H1 (cell line): ENCODE measurements around the gene GPR150. TPM values are rescaled to one million over a fixed set of nuclear protein-coding genes. Genes with fewer than 3 reads are reported as not detected.
A peak's percentile ranks its signal among the peaks of the same experiment; 100 is the strongest.

Experiments
- EP300 ChIP-seq, 2 experiments: IDR thresholded peaks; 1 replicate in 1 of 2; 2 replicates in 1 of 2; pipeline ENCODE4 v1.6.1; 2011 to 2012; ENCODE audit warnings: low read depth in 2 of 2, low read length in 2 of 2, mild to moderate bottlenecking in 2 of 2, borderline replicate concordance in 1 of 2, inconsistent platforms in 1 of 2, moderate library complexity in 1 of 2
- GTF2F1 ChIP-seq: IDR thresholded peaks from 2 replicates; pipeline ENCODE4 v1.6.1; 2012; ENCODE audit warnings: low read depth, low read length, improper control_type of control experiment, borderline replicate concordance
- JUND ChIP-seq: IDR thresholded peaks from 2 replicates; pipeline ENCODE4 v1.6.1; 2011; ENCODE audit warnings: mild to moderate bottlenecking, improper control_type of control experiment, low read length
- SP4 ChIP-seq: IDR thresholded peaks from 2 replicates; pipeline ENCODE4 v1.6.1; 2012; ENCODE audit warnings: low read length, inconsistent platforms
- polyA plus RNA-seq, 7 experiments: library from polyadenylated mRNA; depleted of rRNA in 3 of 7; stranded (reverse) in 5 of 7; unstranded in 2 of 7; fragments of >200 nt in 5 of 7; fragments of 200-250 nt in 2 of 7; gene quantifications; 1 replicate in 5 of 7; 2 replicates in 1 of 7; 4 replicates in 1 of 7; pipeline versions ENCODE4 v1.2.1 to v1.2.3, GENCODE V29; 2011 to 2013; ENCODE audit warnings: missing spikeins in 2 of 7, mixed read lengths in 2 of 7
- total RNA-seq: library from RNA; stranded (reverse); fragmentation: NEBNext Ultra II Directional; extraction: Animal tissue kit (Norgen Biotek cat#: 25700); gene quantifications from 2 replicates; pipeline ENCODE4 v1.2.1, GENCODE V29; 2021
- TF ChIP-seq, protein P1 (sequence below): IDR thresholded peaks from 2 replicates; pipeline ENCODE4 v1.6.1; 2011; ENCODE audit warnings: low read depth, mild to moderate bottlenecking, low read length; ENCODE audit not compliant: insufficient read depth
- TF ChIP-seq, protein P2 (sequence below): IDR thresholded peaks from 2 replicates; pipeline ENCODE4 v1.6.1; 2012; ENCODE audit warnings: inconsistent platforms

GPR150 gene
- total and polyA plus RNA-seq, 2 of the 8 experiments (the other 6 are each of a cell fraction or from before 2014, with no cell fraction given): 0.14 TPM; not detected in 1

DNA sequence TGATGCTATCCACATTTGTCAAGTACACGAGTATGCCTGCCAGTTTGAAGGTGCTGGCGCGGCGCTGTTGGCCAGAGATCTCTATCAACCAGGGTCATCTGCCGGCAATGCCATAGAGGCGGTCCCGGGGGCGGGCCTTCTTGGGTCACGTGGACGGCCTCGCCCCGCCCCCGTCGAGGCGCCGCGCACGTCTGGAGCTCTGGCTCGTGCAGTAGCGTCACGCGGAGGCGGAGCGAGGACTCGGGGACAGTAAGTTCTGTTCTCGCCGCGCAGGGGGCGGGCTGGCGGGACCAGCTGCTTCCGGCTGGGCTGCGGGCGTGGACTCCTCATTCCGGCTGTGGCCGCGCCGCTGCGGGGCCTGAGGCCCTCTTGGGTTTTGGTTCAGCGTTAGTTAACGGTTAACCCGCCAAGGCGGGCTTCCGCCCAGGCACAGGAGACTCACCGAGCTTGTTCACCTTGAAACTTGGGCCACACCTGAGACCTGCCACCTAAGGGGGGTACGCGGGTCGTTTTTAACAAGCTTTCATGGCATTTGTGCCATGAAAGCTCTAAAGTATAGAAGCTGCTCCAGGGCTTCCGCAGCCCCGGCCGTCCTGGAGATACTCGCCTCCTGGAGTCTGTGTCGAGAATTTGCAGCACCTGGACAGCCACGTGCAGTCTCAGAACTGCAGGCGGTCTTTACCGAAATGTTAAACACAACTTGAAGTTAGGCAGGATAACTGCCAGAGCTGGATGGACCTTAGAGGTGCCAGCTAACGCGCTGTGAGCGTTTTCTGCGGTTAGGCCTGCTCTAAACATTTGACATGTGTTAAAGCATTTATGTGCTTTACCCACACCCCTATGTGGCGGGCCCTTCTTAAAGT lies 26.9 kb downstream of the GPR150 start, which contains the start of gene RFESD (continued):
- TF ChIP-seq, protein P1, sequence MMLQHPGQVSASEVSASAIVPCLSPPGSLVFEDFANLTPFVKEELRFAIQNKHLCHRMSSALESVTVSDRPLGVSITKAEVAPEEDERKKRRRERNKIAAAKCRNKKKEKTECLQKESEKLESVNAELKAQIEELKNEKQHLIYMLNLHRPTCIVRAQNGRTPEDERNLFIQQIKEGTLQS: peak; percentile 68; the same call in 1 of the 2 replicates
- peak in 1 of 2 experiments; percentile 48; a peak in 1 of 3 replicates for TF ChIP-seq EP300 (IDR thresholded peaks at IDR 0.05; ENCODE audit: borderline replicate concordance in 1 of 2, low read depth in 2 of 2, low read length in 2 of 2)
- TF ChIP-seq GTF2F1: no peak
- TF ChIP-seq SP4: peak; percentile 88
- TF ChIP-seq, protein P2, sequence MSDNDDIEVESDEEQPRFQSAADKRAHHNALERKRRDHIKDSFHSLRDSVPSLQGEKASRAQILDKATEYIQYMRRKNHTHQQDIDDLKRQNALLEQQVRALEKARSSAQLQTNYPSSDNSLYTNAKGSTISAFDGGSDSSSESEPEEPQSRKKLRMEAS: peak; percentile 86
- TF ChIP-seq JUND: no peak
- TF ChIP-seq, all 59 proteins: peak for 21
